Fibroblast of lung (primary cell): ENCODE measurements around the gene ACSF2. TPM values are rescaled to one million over a fixed set of nuclear protein-coding genes. Genes with fewer than 3 reads are reported as not detected.

Experiments
- DNase-seq, 2 donors: peaks; one replicate each; pipeline versions ENCODE4 v3.0.0 to v3.0.0-alpha.2; 2010; ENCODE audit warnings: low read depth in 2 of 2
- H2AFZ ChIP-seq: 2 replicates; pipeline ENCODE4 v1.5.1; 2012; ENCODE audit warnings: low read length, control low read depth, inconsistent platforms
- H3K27ac ChIP-seq: 2 replicates; pipeline ENCODE4 v1.5.1; 2011; ENCODE audit warnings: low read length, control low read depth; ENCODE audit not compliant: insufficient read depth
- H3K27me3 ChIP-seq: 2 replicates; pipeline ENCODE4 v1.5.1; 2011; ENCODE audit warnings: mild to moderate bottlenecking, low read length; ENCODE audit not compliant: control insufficient read depth, insufficient read depth
- H3K36me3 ChIP-seq: 2 replicates; pipeline ENCODE4 v1.5.1; 2011; ENCODE audit warnings: low read length; ENCODE audit not compliant: control insufficient read depth, insufficient read depth
- H3K4me1 ChIP-seq: 2 replicates; pipeline ENCODE4 v1.5.1; 2011; ENCODE audit warnings: low read length; ENCODE audit not compliant: control insufficient read depth, insufficient read depth; ENCODE audit errors: extremely low read depth
- H3K4me2 ChIP-seq: 2 replicates; pipeline ENCODE4 v1.5.1; 2011; ENCODE audit warnings: low read length, control low read depth; ENCODE audit not compliant: insufficient read depth; ENCODE audit errors: extremely low read depth
- H3K4me3 ChIP-seq, 4 experiments: fragments of 200-600 bp in 1 of 4; sonication (generic) in 1 of 4; replicated peaks in 1 of 4; 2 replicates each; pipeline ENCODE4 v1.5.1; 2011 to 2016; ENCODE audit warnings: low read length in 4 of 4, low read depth in 3 of 4, mild to moderate bottlenecking in 3 of 4, control low read depth in 2 of 4, inconsistent platforms in 1 of 4, mixed read lengths in 1 of 4; ENCODE audit not compliant: insufficient read depth in 1 of 4; ENCODE audit errors: control extremely low read depth in 1 of 4
- H3K79me2 ChIP-seq: 2 replicates; pipeline ENCODE4 v1.5.1; 2012; ENCODE audit warnings: mild to moderate bottlenecking, low read length, inconsistent platforms; ENCODE audit not compliant: control insufficient read depth, insufficient read depth
- H3K9ac ChIP-seq: 2 replicates; pipeline ENCODE4 v1.5.1; 2011; ENCODE audit warnings: mild to moderate bottlenecking, low read length, control low read depth; ENCODE audit not compliant: insufficient read depth
- H3K9me3 ChIP-seq: 2 replicates; pipeline ENCODE4 v1.5.1; 2012; ENCODE audit warnings: low read depth, low read length; ENCODE audit not compliant: control insufficient read depth, insufficient read depth
- H4K20me1 ChIP-seq: 2 replicates; pipeline ENCODE4 v1.5.1; 2011; ENCODE audit warnings: low read length; ENCODE audit not compliant: control insufficient read depth, insufficient read depth; ENCODE audit errors: extremely low read depth
- EZH2 ChIP-seq: IDR thresholded peaks from 2 replicates; pipeline ENCODE4 v1.5.1; 2012; ENCODE audit warnings: low read length, control low read depth, mild to moderate bottlenecking; ENCODE audit errors: missing control alignments
- polyA plus RNA-seq, 2 donors: library from polyadenylated mRNA; depleted of rRNA in 1 of 2; stranded (reverse) in 1 of 2; unstranded in 1 of 2; fragments of >200 nt; gene quantifications; 2 replicates each; pipeline ENCODE4 v1.2.1, GENCODE V29; 2011 to 2012; ENCODE audit warnings: missing spikeins in 1 of 2
- total RNA-seq: library from RNA; depleted of rRNA; stranded (reverse); fragments of >200 nt; gene quantifications from 2 replicates; pipeline ENCODE4 v1.2.1, GENCODE V29; 2014
- TF ChIP-seq, protein P1 (sequence below), 2 donors: IDR thresholded peaks in 1 of 2; conservative IDR thresholded peaks in 1 of 2; 1 replicate in 1 of 2; 2 replicates in 1 of 2; pipeline ENCODE4 v1.5.1; 2011 to 2012; ENCODE audit warnings: low read length in 2 of 2, control low read depth in 1 of 2, inconsistent platforms in 1 of 2, low read depth in 1 of 2, mild to moderate bottlenecking in 1 of 2

ACSF2 gene
- total and polyA plus RNA-seq, 2 donors (not counting 1 experiment from before 2014, with no cell fraction given), result 16.5 to 23.6 TPM

DNA sequence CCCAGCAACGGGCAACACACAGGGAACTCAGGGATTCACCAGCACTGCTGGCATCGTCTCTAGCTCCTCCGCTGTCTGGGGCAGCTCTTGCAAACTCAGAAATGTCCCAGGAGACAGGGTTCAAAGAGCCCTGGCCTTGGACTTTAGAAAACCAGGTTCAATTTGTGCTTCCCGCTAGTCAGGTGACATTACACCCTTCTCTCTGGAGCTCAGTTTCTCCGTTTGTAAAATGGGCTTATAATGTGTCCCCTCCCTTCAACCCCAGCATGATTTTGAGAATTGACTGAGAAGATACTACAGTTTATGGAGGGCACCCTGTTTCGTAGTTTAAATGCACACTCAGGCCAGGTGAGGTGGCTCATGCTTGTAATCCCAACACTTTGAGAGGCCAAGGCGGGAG is 80.3 kb downstream of the ACSF2 start:
- no peaks in the 10 kb centered on the region for H3K9me3 ChIP-seq
- H4K20me1 ChIP-seq, result no peaks in the 10 kb centered on the region
- no peak overlapping the region for H2AFZ ChIP-seq
- no peaks in the 10 kb centered on the region for H3K36me3 ChIP-seq
- no peak overlapping the region for H3K27ac ChIP-seq
- no peaks in the 10 kb centered on the region for H3K79me2 ChIP-seq
- DNase-seq, result no peak
- H3K4me3 ChIP-seq, result no peak overlapping the region
- no peaks in the 10 kb centered on the region for H3K4me1 ChIP-seq
- no peaks in the 10 kb centered on the region for H3K27me3 ChIP-seq
- TF ChIP-seq, protein P1, sequence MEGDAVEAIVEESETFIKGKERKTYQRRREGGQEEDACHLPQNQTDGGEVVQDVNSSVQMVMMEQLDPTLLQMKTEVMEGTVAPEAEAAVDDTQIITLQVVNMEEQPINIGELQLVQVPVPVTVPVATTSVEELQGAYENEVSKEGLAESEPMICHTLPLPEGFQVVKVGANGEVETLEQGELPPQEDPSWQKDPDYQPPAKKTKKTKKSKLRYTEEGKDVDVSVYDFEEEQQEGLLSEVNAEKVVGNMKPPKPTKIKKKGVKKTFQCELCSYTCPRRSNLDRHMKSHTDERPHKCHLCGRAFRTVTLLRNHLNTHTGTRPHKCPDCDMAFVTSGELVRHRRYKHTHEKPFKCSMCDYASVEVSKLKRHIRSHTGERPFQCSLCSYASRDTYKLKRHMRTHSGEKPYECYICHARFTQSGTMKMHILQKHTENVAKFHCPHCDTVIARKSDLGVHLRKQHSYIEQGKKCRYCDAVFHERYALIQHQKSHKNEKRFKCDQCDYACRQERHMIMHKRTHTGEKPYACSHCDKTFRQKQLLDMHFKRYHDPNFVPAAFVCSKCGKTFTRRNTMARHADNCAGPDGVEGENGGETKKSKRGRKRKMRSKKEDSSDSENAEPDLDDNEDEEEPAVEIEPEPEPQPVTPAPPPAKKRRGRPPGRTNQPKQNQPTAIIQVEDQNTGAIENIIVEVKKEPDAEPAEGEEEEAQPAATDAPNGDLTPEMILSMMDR (conservative IDR thresholded peaks at IDR 0.05 in 1 of 2, IDR thresholded peaks at IDR 0.05 in 1 of 2; ENCODE audit: low read depth in 1 of 2, low read length in 2 of 2), result no peak
- no peak for TF ChIP-seq EZH2
- no peak overlapping the region for H3K4me2 ChIP-seq
- H3K9ac ChIP-seq, result no peak overlapping the region

DNA sequence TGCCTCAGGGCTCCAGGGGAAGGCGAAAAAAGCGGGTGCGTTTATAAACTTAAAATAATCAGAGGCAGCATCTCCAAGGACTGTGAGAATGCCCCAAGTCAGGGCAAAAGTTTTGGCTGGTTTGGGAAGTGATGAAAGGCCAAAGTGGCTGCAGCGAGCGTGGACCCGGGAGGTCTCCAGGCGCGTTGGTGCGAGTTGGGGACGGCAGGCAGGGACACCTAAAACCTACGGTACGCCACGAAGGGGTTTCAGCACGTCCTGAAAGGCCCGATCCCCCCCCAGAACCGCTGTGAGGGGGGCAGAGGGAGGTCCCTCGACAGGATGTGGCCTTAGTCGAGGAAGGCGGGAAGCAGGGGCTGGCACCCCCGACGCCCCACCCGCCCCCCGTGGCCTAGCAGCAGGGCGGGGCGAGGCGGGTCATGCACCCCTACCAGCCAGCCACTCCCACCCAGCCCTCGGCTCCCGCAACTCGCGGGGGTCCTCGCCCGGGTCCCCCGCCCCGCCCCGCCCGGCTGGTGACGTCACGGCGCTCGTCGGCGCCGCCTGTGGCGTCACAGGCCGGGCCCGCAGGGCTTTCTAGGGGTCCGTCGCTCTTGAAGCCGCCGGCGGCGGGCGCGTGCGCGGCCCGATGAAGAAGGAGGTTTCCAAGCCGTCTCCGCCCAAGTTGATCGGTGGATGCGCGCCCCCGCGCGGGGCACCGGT is 82.0 kb downstream of the ACSF2 start, which contains the start of gene MYCBPAP:
Gene MYCBPAP, plus strand, starts transcription at position 569 of the 702 bp plus-strand sequence. CDS start 236 bp downstream, outside the sequence.
- Histone ChIP-seq H3K9me3 (no peaks in the 10 kb centered on the region), H3K9ac (peak within 1 kb of the TSS; percentile 70), H3K27ac (peak within 1 kb of the TSS; percentile 65), H3K36me3 (no peaks in the 10 kb centered on the region), H3K27me3 (no peaks in the 10 kb centered on the region), H4K20me1 (no peaks in the 10 kb centered on the region), H3K79me2 (no peaks in the 10 kb centered on the region), H3K4me3 (peak within 1 kb of the TSS; percentile 39 to 60 (median 56)), H3K4me2 (peak within 1 kb of the TSS; percentile 87), H3K4me1 (no peaks in the 10 kb centered on the region), H2AFZ (peak within 1 kb of the TSS; percentile 96)
- TF ChIP-seq EZH2, result no peak
- TF ChIP-seq, protein P1 (conservative IDR thresholded peaks at IDR 0.05 in 1 of 2, IDR thresholded peaks at IDR 0.05 in 1 of 2; ENCODE audit: low read depth in 1 of 2, low read length in 2 of 2), result no peak
- DNase-seq, result peak; percentile 80 to 83

DNA sequence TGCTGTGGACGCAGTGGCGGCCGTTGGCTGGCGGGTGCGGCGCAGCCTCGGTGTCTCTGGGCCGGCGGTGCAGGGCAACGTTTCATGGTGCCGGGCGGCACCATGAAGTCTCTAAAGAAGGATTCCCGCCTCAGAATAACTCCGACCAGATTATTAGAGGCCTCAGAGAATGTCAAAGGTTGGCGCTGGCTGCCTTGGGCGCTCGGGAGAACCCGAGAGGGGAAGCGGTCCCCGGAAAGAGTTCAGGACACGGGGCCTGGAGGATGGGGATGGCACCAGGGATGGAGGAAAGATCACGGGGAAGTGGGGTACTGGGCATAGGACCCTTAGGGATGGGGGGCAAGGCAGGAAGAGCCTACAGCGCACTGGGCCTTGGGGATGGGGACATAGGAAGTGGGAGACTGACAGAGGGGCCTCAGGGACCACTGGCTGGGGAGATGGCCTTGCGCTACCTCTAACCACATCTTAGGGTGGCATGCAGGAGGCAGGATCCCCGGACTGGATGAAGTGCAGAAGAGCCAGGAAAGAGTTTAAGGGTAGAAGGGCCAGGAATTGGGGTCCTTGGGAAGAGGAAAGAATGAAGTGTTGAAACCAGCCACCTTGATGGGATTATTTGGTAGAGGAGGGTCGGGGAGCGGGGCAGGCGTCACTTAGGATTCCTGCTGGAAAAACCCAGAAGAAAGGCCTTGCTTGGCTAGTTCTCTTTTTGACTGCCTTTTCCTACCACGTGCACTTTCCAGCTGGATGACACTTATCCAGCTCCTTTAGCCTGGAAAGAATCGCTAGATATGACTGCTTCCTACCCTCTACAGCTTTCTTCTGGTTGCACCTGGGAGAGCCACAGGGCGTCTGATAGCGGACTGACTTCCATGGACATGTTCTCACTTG is 82.8 kb downstream of the ACSF2 start:
- peak overlapping the region; percentile 86 for H2AFZ ChIP-seq
- H3K79me2 ChIP-seq, result no peaks in the 10 kb centered on the region
- H3K9me3 ChIP-seq, result no peaks in the 10 kb centered on the region
- H4K20me1 ChIP-seq, result no peaks in the 10 kb centered on the region
- H3K9ac ChIP-seq, result peak overlapping the region; percentile 70
- no peaks in the 10 kb centered on the region for H3K27me3 ChIP-seq
- no peak for TF ChIP-seq EZH2
- TF ChIP-seq, protein P1 (conservative IDR thresholded peaks at IDR 0.05 in 1 of 2, IDR thresholded peaks at IDR 0.05 in 1 of 2; ENCODE audit: low read depth in 1 of 2, low read length in 2 of 2), result no peak
- no peak for DNase-seq
- peak overlapping the region; percentile 86 for H3K4me2 ChIP-seq
- H3K27ac ChIP-seq, result peak overlapping the region; percentile 65
- H3K4me1 ChIP-seq, result no peaks in the 10 kb centered on the region
- no peaks in the 10 kb centered on the region for H3K36me3 ChIP-seq
- peak overlapping the region; percentile 28 to 60 (median 56) for H3K4me3 ChIP-seq
